ENCODE results near the gene PMFBP1.
A peak's percentile ranks its signal among the peaks of the same experiment; 100 is the strongest.

The PMFBP1 gene

DNA sequence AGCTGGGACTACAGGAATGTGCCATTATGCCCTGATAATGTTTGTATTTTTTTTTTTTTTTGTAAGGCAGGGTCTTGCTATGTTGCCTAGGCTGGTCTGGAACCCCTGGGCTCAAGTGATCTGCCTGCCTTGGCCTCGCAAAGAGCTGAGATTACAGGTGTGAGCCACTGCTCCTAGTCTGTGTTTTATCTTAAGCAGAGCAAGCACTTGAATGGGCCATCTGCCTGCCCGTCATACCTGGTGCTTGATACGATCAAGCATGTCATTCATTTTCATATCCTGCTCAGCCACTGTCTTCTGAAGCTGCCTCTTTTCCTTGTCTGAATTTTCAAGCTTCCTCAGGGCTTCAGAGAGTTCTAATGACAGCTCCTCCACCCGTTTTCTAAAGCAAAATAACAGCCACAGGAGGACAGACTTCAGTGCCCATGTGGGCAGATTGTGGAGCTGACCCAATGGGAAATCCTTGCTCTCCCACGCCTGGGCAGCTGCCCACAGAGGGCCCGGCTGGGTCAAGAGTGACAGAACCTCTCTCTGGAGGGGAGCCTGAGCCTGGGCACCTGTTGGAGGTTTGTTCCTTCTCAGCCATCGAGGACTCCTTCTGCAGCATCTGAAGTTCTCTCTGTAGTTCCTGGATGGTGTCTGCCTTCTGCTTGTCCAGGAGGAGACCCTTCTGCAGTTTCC, 41.8 kb downstream of the PMFBP1 start:
- DNase-seq (ENCODE audit: low read depth), result no peak

DNA sequence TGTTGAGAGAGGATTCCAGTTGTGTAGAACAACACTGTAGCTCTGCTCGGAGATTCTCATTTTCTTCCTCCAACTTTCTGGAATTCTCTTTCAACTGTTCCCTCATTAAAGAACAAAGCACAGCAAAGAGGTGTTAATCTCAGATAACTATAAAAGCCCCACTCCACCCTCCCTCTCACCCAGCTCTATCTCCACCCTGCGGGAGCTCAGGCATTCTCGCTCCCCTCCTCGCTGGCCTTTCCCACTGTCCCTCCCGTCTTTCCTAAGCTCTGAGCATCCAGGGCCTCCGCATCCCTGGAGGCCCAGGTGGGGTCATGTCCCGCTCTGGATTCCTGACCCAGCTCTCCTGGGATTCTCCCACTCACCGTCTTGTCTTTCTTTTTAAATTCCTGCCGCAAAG, 43.3 kb downstream of the PMFBP1 start:
- no peak for DNase-seq (ENCODE audit: low read depth)

DNA sequence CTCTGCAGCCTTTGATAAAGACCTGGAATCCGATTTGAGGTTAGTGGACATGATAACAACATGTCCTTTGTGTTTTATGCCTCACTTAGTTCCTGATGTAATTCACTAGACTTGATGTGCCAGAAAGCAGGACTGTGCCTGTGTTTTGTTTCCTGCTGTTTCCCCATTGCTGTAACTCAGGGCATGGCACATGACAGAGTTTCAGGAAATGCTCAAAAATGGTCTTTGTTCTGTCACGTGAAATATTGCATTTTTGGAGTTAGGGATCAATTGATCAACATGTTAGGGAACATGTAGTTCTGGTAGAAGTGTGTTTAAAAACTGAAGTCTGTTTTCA, 45.6 kb downstream of the PMFBP1 start:
- no peak for DNase-seq (ENCODE audit: low read depth)

DNA sequence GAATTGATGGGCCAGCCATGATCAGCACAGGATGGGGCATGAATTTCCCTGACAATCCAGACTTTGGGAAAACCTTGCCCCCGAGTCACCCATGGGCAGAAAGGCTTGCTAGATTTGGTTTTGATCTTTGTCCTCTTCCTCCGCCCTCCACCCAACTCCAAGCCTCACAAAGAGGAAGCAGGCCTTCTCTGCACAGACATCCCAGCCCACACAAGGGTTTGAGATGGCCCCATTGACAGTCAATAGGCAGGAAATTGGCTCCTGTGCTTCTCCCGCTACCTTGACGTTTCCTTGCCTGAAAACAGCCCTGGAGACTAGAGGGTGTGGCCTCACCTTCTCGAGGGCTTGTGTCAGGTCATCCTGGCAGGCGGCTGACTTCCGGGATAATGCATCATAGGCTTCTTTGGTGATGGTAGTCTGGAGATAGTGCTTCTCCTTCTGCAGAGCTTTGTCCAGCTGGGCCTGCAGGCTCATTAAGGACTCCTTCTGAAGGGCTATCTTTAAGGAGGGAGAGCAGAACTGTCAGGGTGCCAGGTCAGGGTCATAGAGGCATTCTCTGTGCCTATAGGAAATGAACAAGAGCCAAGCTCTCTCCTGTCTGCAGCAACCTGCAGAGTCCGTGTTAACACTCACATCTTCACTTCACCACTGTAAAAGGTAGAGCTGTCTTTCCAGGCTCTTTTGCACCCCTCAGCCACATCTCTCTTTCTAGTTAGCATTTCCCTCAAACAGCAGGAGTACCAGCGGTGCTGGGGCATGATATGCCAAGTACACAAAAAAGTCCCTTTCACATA, 46.1 kb downstream of the PMFBP1 start:
- no peak for DNase-seq (ENCODE audit: low read depth)

DNA sequence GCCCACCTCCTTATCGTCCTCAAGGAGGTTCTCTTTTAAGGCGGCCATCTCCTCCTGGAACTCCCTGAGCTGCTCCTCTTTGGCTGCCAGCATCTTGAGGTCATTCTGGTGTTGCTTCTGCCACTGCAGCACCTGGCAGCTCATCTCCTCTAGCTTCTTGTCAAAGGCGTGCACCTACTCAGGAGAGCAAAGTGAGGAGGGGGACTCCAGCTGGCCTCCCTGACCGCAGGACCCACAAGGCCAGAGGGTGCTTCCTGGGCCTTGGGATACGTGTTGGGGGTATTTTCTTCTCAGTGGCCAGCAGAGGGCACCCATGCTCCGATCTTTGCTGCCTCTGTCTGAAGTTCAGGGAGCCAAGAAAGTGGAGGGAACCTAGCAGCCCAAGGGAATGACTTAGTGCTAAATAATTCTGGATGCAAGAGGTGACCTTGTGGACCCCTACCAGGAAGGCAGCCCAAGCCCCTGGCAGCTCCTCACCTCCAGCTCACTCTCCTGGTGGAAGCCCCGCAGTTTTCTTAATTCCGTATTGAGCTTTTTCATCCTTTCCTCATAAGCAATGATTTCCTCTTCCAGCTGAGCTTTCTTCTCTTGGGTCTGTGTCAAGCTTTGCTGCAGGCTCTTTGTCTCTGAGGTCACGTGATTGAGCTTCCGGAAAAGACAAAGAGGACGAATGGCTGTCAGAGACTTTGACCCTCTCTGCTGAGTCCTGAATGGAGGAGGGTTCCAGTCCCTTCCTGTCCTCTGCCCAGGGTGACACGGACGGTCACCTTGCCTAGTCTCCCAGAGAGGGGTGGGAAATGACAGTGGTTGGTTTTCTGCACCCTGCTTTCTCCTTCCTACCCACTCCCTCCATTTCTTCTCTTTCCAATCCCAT, 47.0 kb downstream of the PMFBP1 start:
- peak; percentile 44 for DNase-seq (ENCODE audit: low read depth)

DNA sequence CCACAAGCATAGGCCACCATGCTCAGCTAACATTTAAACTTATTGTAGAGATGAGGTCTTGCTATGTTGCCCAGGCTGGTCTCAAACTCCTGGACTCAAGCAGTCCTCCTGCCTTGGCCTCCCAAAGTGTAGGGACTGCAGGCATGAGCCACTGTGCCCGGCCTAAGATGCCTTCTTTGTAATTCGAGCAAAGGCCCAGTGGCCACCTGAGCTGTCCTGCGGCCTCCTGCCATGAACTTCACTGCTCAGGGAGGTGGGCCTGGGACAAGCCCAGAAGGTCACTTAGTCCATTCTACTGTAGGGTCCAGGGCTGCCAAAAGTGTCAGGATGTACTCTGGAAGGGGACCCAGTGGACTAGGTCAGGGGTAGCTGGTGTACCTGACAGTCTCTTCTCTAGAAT, 47.8 kb downstream of the PMFBP1 start:
- DNase-seq (ENCODE audit: low read depth), result no peak

DNA sequence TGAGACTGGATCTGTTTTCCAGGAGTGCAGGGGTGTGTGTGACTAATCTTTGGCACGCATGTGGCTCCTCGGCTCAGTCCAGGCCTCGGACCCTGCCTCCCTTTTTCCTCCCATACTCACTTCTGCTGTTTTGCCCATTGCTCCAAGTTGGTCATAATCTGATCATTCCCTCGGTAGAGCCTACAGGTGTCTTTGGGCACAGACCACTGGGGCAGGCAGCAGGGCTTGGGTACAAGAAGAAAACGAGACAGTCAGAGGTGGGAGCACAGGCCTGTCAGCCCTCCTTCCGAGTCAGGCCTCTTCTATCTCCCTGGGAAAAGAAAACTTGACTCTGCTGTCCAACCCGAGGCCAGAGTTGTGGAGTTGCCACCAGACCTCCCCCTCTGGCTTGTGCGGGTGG, 48.5 kb downstream of the PMFBP1 start:
- no peak for DNase-seq (ENCODE audit: low read depth)

DNA sequence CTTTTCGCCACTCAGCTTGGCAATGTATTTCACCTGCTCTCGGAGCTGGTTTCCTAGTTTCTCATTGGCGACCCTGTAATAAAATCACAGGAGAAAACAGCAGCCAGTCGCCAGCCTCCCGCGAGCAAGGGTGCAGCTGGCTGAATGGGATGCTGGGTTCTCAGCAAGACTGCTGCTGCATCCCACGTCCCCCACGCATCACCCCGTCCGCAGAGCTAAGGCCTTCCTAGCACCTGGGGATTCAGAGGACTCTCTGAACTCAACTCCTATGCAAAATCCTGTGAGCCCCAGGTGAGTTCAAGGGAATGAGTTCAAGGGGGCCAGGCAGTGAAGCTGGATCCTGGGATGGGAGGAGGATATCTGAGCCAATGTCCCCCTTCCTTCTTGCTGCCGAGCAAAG, 49.0 kb downstream of the PMFBP1 start:
- DNase-seq (ENCODE audit: low read depth), result no peak

DNA sequence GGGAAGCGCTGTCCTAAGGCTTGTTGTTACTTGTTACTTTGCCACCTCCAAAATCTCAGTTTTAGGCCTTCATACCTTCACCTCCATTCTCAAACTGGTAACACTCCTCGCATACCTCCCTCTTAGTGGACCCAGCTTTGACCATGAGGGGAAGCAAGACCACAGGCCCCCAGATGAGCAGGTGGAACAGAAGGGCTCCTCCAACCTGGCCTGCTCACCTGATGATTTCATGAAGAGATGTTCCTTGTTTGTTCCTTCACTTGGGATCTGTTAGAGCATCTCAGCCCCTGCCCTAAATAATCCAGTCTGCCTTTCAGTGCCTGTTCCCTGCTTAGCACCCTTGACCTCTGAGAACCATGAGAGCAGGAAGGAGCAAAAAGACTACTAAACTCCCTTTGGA, 49.6 kb downstream of the PMFBP1 start:
- no peak for DNase-seq (ENCODE audit: low read depth)

DNA sequence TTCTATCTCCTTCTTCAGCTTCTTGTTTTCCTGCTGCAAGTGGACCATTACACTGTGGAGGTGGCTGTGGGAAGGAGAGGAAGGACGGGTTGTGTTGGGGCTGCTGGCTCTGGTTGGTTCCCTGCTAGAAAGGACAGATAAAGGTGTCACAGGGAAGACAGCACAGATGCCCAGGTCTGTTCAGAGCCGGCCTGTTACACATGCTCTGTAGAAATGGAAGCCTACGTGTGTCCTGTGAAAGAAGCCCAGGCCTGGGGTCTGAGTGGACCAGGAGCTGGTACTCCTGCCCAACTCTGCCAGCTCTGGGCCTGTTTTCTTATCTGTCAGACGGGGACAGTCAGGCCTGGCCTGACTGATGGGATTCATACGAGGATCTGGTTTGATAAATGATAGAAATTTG, 51.9 kb downstream of the PMFBP1 start:
- DNase-seq (ENCODE audit: low read depth), result no peak

DNA sequence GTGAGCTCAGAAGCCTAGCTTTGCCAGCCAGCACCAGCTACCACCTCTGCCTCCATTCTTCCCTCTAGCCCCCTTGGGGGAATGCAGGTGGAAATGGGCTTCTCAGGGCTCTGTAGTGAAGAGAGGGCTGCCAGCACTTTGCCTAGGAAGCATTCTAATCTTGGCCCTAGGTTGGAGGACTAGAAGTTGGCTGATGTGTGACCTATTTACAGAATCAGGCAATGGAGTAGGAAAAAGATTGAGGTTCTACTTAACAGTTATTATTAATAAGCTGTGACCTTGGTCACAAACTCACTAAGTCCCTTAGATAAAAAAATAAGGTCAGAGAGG, 58.4 kb downstream of the PMFBP1 start:
- no peak for DNase-seq (ENCODE audit: low read depth)

DNA sequence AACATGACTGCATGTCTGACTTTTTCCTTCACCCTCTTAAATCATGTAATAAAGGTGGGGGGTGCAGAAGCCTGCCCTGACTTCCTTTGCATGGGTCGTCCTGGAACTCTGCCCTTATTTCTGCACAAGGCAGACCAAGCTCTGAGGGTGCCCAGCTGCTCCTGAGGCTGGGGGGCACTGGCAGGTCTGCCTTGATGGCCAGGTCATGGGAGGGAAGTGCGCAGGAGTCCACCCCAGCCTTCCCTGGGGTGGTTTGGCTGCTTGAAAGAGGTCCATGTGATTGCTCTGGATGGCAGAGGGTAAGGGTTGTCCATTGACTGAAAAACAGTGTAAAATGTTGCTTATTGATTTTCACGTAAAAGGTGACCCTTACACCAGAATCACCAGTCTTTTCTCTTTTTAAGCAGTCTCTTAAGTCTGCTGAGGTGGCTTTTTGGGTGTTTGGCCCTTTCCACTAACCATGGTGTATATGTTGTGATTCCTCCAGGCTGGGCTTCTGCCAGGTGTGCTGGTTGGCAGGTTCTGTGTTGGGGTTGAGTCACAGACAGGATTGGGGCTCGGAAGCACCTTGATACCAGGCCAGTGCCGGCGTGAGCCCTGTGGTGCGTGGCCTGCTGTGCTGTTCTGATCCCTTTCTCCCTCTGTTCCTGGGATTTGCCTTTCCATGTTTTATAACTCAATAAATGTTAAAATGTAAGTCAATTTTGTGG, 58.9 kb downstream of the PMFBP1 start:
- DNase-seq (ENCODE audit: low read depth), result no peak

DNA sequence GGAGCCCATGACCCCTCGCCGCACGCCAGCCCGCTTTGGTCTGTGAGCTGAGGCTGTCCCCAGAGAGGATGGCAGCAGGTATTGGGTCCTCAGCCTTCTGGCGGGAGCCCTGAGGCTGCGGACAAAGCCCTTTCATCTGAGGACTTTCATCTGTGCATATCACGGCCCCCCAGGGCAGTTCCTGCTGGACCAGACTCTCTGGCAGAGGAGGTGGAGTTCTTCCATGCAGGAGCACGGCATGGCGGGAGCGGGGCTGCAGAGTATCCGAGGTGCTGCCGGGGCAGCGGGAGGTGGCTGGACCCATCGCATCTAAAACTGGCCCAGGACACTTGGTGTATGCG, 59.5 kb downstream of the PMFBP1 start:
- no peak for DNase-seq (ENCODE audit: low read depth)

DNA sequence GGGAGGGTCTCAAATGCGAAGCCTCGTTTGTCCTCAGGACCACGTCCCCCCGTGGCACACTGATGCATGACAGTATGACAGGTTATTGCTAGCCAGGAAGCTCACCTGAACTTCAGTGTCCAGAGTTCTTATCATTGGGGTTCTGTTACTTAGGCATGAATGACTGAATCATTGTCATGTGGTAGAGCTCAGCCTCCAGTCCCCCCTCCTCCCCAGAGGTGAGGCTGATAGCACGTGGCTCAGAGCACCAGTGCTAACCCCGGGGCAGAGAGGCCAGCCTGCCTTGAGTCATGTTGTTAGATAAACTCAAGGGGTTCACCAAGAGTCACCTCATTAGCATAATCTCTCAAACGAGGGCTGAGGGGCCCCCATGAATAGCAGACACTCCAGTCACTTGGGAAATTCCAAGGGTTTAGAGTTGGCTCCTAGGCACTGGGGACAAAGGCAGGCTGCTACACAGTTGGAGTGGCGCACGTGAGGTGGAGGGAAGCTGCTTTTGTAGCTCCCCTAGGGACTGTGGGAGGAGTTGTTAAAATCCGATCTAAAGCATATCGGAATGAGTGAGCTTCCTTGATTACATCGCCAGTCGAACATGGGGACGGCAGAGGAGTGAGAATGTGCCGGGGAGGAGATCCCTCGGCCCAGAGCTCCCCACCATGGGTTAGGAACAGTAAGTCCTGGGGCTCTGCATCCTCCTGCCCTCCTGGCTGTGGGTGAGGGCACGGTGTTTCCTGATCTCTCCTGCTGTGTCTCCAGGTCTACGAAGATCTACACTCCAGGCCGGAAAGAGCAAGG, 60.1 kb downstream of the PMFBP1 start:
- DNase-seq (ENCODE audit: low read depth), result no peak

DNA sequence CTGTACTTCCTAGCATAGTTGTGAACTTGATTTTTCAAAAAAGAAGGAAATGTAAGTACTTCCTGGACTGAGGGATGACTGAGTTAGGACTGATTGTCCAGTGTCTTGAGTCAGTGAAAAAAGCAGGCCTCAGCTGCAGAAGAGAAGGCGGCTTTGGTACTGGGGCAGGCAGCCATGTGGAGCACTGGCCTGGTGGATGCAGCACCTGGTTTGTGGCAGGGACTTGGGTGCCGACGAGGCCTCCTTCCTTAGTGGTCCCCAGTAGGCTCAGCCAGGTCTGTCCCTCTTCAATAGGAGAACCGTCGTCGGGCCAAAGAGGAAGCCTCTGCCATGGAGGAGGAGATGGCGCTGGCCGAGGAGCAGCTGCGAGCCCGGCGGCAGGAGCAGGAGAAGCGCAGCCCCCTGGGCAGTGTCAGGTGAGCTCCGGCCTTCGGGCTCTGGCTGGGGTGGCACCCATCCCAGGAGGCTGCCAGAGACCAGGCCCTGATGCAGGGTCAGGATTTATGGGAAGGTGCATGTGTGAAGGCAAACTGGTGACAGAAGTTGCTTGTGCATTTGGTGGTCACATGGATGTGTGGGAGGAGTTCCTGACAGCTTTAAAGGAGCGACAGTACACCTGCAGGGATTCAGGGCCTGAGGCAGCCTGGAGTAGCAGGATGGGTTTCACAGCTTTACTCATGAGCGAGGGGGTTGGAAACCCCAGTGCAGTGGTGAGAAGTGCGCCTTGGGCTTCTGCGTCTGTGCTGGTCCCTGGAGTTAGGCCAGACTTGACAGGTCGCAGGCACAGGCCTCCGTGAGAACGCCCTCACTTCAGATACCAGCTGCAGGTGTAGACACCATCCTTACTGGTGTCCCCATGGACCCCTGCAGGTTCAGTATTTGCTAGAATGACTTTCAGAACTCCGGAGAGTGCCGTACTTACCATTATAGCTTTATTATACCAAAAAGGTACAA, 61.0 kb downstream of the PMFBP1 start:
- no peak for DNase-seq (ENCODE audit: low read depth)

DNA sequence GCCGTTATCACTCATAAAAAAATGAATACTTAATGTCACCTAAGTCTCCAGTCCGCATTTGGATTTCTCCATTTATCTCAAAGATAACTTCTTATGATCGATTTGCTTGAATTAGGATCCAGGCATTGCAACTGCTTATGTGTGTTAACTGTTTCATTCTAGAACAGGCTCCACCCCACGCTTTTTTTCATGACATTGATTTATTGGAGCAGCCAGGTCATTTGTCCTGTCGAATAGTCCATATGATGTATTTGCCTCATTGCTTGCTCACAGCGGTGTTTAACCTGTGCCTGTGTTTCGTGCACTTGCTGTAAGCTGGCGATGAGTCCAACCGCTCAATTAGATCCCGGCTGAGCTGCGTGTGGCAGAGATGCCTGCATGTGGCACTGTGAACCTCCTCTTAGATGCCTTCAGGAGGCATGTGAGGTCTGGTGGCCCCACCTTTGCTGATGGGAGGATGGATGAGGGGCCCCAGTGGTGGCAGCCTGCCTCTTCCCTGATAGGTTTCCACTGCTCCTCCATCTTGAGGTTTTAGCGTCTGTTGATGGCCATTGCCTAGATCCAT, 61.9 kb downstream of the PMFBP1 start:
- no peak for DNase-seq (ENCODE audit: low read depth)

DNA sequence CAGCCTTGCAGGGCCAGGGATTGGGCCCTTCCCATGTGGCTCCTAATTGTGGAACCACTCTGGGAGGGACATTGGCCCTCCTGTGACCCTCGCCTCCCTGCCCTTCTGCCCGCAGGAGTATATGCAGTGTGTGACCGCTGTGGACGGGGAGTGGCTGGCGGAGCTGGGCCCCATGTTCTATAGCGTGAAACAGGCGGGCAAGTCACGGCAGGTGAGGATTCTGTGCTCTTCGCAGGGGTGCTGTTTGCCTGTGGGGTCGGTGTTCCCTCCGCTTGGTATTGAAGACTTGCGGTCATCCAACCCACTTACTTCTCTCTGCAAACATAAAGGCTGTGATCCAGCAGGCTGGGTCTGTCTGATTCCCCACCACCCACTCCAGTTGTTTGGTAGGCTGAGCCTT, 62.7 kb downstream of the PMFBP1 start:
- DNase-seq (ENCODE audit: low read depth), result no peak

DNA sequence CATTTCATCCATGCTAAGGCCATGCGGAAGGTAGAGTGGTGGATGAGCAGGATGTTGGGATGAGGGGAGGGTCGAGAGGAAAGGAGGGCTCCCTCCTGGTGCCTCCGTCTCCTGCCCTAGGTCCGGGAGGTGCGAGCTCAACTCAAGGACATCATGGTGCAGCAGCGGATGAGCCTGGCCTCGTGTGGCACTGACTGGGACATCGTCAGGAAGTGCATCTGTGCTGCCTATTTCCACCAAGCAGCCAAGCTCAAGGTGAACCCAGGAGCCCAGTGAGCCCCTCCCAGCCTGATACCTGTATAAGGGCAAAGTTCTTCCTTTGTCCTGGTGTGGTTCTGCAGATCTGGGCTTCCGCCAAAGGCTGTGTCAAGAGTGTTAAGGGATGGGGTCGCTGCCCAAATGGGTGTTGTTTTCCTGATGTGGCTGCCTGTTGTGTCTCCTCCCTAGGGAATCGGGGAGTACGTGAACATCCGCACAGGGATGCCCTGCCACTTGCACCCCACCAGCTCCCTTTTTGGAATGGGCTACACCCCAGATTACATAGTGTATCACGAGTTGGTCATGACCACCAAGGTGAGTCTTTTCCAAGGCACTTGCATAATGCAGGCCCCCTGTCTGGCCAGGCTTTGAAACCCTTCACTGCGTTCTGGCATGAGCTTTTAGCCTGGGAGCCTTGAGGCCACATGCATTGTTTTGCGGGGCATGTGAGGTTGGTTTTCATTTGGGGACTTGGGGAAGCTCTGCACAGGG, 63.4 kb downstream of the PMFBP1 start:
- DNase-seq (ENCODE audit: low read depth), result no peak

DNA sequence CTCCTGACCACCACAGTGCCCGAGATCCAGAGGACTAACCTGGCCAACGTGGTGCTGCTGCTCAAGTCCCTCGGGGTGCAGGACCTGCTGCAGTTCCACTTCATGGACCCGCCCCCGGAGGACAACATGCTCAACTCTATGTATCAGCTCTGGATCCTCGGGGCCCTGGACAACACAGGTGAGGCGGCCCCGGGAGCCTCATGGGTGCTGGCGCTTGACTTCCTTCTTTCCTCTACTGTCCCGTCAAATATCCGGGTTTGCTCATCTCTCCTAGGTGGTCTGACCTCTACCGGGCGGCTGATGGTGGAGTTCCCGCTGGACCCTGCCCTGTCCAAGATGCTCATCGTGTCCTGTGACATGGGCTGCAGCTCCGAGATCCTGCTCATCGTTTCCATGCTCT, 64.6 kb downstream of the PMFBP1 start:
- DNase-seq (ENCODE audit: low read depth), result no peak

DNA sequence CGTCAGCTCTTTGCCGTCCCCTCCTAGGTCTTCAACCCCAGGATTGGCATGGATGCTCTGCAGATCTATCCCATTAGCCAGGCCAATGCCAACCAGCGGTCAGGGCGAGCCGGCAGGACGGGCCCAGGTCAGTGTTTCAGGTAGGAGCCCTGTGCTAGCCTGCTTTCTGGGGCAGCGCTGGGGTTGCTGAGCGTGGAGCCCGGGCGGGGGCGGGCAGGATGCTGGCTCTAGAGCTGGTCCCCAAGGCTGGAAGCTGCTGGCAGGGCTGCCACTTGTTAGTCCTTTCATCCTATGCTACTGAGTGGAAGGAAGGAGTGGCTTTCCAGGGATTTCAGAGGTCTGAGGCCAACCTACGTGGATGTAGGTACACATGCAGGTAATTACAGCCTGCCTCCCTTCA, 66.0 kb downstream of the PMFBP1 start:
- DNase-seq (ENCODE audit: low read depth), result no peak
